Measurements from ENCODE around the gene PIEZO2. TPM values are rescaled to one million over a fixed set of nuclear protein-coding genes. Genes with fewer than 3 reads are reported as not detected.

PIEZO2 gene
- total and polyA plus RNA-seq, 4 donors: 2.6 to 233 (median 18.8) TPM

- TF ChIP-seq, protein P1, sequence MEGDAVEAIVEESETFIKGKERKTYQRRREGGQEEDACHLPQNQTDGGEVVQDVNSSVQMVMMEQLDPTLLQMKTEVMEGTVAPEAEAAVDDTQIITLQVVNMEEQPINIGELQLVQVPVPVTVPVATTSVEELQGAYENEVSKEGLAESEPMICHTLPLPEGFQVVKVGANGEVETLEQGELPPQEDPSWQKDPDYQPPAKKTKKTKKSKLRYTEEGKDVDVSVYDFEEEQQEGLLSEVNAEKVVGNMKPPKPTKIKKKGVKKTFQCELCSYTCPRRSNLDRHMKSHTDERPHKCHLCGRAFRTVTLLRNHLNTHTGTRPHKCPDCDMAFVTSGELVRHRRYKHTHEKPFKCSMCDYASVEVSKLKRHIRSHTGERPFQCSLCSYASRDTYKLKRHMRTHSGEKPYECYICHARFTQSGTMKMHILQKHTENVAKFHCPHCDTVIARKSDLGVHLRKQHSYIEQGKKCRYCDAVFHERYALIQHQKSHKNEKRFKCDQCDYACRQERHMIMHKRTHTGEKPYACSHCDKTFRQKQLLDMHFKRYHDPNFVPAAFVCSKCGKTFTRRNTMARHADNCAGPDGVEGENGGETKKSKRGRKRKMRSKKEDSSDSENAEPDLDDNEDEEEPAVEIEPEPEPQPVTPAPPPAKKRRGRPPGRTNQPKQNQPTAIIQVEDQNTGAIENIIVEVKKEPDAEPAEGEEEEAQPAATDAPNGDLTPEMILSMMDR (IDR thresholded peaks at IDR 0.05; ENCODE audit: control extremely low read depth, extremely low read depth): no peak
- no peak overlapping the region for H3K9ac ChIP-seq (ENCODE audit: insufficient read depth in 1 of 2, low read length in 2 of 2)
- peaks cover 0 to 1% (median 0%) of the 10 kb centered on the region in 4 donors for H3K9me3 ChIP-seq (ENCODE audit: control insufficient read depth in 4 of 4, insufficient read depth in 3 of 4, low read length in 3 of 4)
- H3K27me3 ChIP-seq (ENCODE audit: control insufficient read depth in 3 of 3, insufficient read depth in 3 of 3, low read length in 2 of 3): no peaks in the 10 kb centered on the region
- no peak for ATAC-seq (ENCODE audit: insufficient read depth, low FRiP score)
- DNase-seq: no peak
- no peaks in the 10 kb centered on the region for H3K4me1 ChIP-seq (ENCODE audit: control insufficient read depth in 5 of 5, insufficient read depth in 5 of 5, low read length in 5 of 5)
- 82 to 95% methylated on average over 3 of the region's 3 CpGs for WGBS, 2 donors
- H3K27ac ChIP-seq (ENCODE audit: low read depth in 1 of 2, low read length in 1 of 2): no peak overlapping the region
- H3K4me3 ChIP-seq: no peak overlapping the region
- peaks cover 0 to 73% (median 32%) of the 10 kb centered on the region in 4 donors for H3K36me3 ChIP-seq (ENCODE audit: control insufficient read depth in 4 of 4, insufficient read depth in 4 of 4, low read length in 4 of 4)
Measured at GRCh38 chr18:10745971-10746370, 403.4 kb downstream of the PIEZO2 start.

DNA sequence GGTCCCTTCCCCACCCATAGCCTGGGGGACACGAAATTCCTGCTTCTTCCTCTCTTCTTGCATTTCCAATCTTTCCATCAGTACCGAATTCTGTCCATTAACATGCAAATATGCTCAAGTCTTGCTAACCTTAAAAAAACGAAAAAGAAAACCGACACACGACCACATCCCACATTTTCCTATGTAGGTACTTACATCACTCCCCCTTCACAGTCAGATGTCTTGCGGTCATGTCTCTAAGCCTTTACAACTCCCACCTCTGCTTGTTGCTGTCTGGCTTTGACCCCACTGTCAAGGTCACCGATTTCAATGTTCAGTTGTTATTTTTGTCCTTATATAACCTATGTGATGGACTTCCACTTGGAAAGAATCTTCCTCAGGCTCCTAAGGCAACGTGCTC lies 404.1 kb downstream of the PIEZO2 start:
- H3K36me3 ChIP-seq (ENCODE audit: control insufficient read depth in 4 of 4, insufficient read depth in 4 of 4, low read length in 4 of 4): peaks cover 0 to 68% (median 33%) of the 10 kb centered on the region in 4 donors
- H3K9me3 ChIP-seq (ENCODE audit: control insufficient read depth in 4 of 4, insufficient read depth in 3 of 4, low read length in 3 of 4): peaks cover 0 to 1% (median 0%) of the 10 kb centered on the region in 4 donors
- no peak overlapping the region for H3K4me3 ChIP-seq
- no peak overlapping the region for H3K27ac ChIP-seq (ENCODE audit: low read depth in 1 of 2, low read length in 1 of 2)
- H3K9ac ChIP-seq (ENCODE audit: insufficient read depth in 1 of 2, low read length in 2 of 2): no peak overlapping the region
- no peaks in the 10 kb centered on the region for H3K4me1 ChIP-seq (ENCODE audit: control insufficient read depth in 5 of 5, insufficient read depth in 5 of 5, low read length in 5 of 5)
- ATAC-seq (ENCODE audit: insufficient read depth, low FRiP score) (no peak), DNase-seq (no peak)
- TF ChIP-seq, protein P1 (IDR thresholded peaks at IDR 0.05; ENCODE audit: control extremely low read depth, extremely low read depth): no peak
- 87% methylated on average over 8 of the region's 8 CpGs for WGBS, 2 donors
- no peaks in the 10 kb centered on the region for H3K27me3 ChIP-seq (ENCODE audit: control insufficient read depth in 3 of 3, insufficient read depth in 3 of 3, low read length in 2 of 3)

- H3K9ac ChIP-seq (ENCODE audit: insufficient read depth in 1 of 2, low read length in 2 of 2): no peak overlapping the region
Measured at GRCh38 chr18:10743766-10744165, 405.6 kb downstream of the PIEZO2 start.

More at GRCh38 chr18:10743766-10744165, 405.6 kb downstream of the PIEZO2 start:
- Histone ChIP-seq H3K36me3 (ENCODE audit: control insufficient read depth in 4 of 4, insufficient read depth in 4 of 4, low read length in 4 of 4) (peaks cover 0 to 67% (median 32%) of the 10 kb centered on the region in 4 donors), H3K4me3 (no peak overlapping the region), H3K27ac (ENCODE audit: low read depth in 1 of 2, low read length in 1 of 2) (no peak overlapping the region), H3K4me1 (ENCODE audit: control insufficient read depth in 5 of 5, insufficient read depth in 5 of 5, low read length in 5 of 5) (no peaks in the 10 kb centered on the region), H3K27me3 (ENCODE audit: control insufficient read depth in 3 of 3, insufficient read depth in 3 of 3, low read length in 2 of 3) (no peaks in the 10 kb centered on the region), H3K9me3 (ENCODE audit: control insufficient read depth in 4 of 4, insufficient read depth in 3 of 4, low read length in 3 of 4) (no peaks in the 10 kb centered on the region)
- ATAC-seq (ENCODE audit: insufficient read depth, low FRiP score) (no peak), DNase-seq (no peak)
- 63 to 70% methylated on average over 5 of the region's 5 CpGs for WGBS, 2 donors
- TF ChIP-seq, protein P1 (IDR thresholded peaks at IDR 0.05; ENCODE audit: control extremely low read depth, extremely low read depth): no peak
